Tibial artery (tissue), 4 donors: ENCODE measurements around the gene ARHGEF7.
A peak's percentile ranks its signal among the peaks of the same experiment; 100 is the strongest.

Source experiments
- DNase-seq, 2 donors: peaks; one replicate each; pipeline ENCODE4 v3.0.0-alpha.2; 2019
- H3K27ac ChIP-seq, 2 donors: fragments of 200-600 bp; sonication (generic) in 1 of 2; 1 replicate in 1 of 2; 2 replicates in 1 of 2; pipeline ENCODE4 v1.5.1; 2018 to 2019; ENCODE audit warnings: mild to moderate bottlenecking in 1 of 2
- H3K27me3 ChIP-seq, 2 donors: fragments of 200-600 bp; sonication (generic) in 1 of 2; one replicate each; pipeline versions ENCODE4 v1.5.1 to v1.6.0; 2016 to 2019
- H3K36me3 ChIP-seq, 3 donors: fragments of 200-600 bp; sonication (generic) in 2 of 3; one replicate each; pipeline ENCODE4 v1.5.1; 2016 to 2019; ENCODE audit warnings: mild to moderate bottlenecking in 2 of 3
- H3K4me1 ChIP-seq, 4 donors: fragments of 200-600 bp; sonication (generic) in 2 of 4; 1 replicate in 3 of 4; 2 replicates in 1 of 4; pipeline ENCODE4 v1.5.1; 2016 to 2019
- H3K4me3 ChIP-seq, 2 donors: fragments of 200-600 bp; sonication (generic) in 1 of 2; 1 replicate in 1 of 2; 2 replicates in 1 of 2; pipeline ENCODE4 v1.5.1; 2018 to 2019; ENCODE audit warnings: mild to moderate bottlenecking in 2 of 2
- H3K9me3 ChIP-seq, 3 donors: fragments of 200-600 bp; sonication (generic) in 1 of 3; one replicate each; pipeline ENCODE4 v1.5.1; 2016 to 2019
- CTCF ChIP-seq, 2 experiments: fragments of 200-600 bp in 1 of 2; fragments of 450-650 bp in 1 of 2; IDR thresholded peaks; one replicate each; pipeline ENCODE4 v1.5.1; 2017 to 2019; ENCODE audit warnings: antibody characterized with exemption in 2 of 2, mild to moderate bottlenecking in 1 of 2, moderate library complexity in 1 of 2
- intact Hi-C: fragments of 100-400 bp; cut with DNase I; formaldehyde crosslinking; loops from one replicate; pipeline ENCODE4 v1.15.0; 2023; ENCODE audit warnings: low total_unique reads

The ARHGEF7 gene

GRCh38 chr13:111282425-111282824 is 167.3 kb downstream of the ARHGEF7 start:
- intact Hi-C loops = loop anchor here (10.0 kb wide), 2 partner anchors 218 to 368 kb away; partner anchors contain the start of gene ANKRD10
- DNase-seq = no peak
- Histone ChIP-seq H3K4me1 (peaks cover 0 to 65% (median 39%) of the 10 kb centered on the region in 4 donors), H3K27me3 (no peaks in the 10 kb centered on the region), H3K27ac (peak overlapping the region; percentile 71 to 80), H3K4me3 (no peak overlapping the region), H3K9me3 (no peaks in the 10 kb centered on the region), H3K36me3 (peaks cover 49 to 78% (median 74%) of the 10 kb centered on the region in 3 donors)
- TF ChIP-seq CTCF (IDR thresholded peaks at IDR 0.05) = no peak

GRCh38 chr13:111282997-111283396 is 167.9 kb downstream of the ARHGEF7 start:
- H3K27ac ChIP-seq = peak overlapping the region; percentile 71 to 80
- H3K36me3 ChIP-seq = peaks cover 47 to 78% (median 74%) of the 10 kb centered on the region in 3 donors
- no peak overlapping the region for H3K4me3 ChIP-seq
- H3K4me1 ChIP-seq = peaks cover 0 to 65% (median 39%) of the 10 kb centered on the region in 4 donors
- no peak for DNase-seq
- H3K27me3 ChIP-seq = no peaks in the 10 kb centered on the region
- intact Hi-C loops = loop anchor here (10.0 kb wide), 2 partner anchors 218 to 368 kb away; partner anchors contain the start of gene ANKRD10
- H3K9me3 ChIP-seq = no peaks in the 10 kb centered on the region
- no peak for TF ChIP-seq CTCF (IDR thresholded peaks at IDR 0.05)

- DNase-seq = no peak
- no peaks in the 10 kb centered on the region for H3K27me3 ChIP-seq
- no peaks in the 10 kb centered on the region for H3K9me3 ChIP-seq
- intact Hi-C loops = loop anchor here (10.0 kb wide), 2 partner anchors 219 to 369 kb away; partner anchors contain the start of gene ANKRD10
- no peak overlapping the region for H3K4me3 ChIP-seq
- H3K36me3 ChIP-seq = peaks cover 43 to 78% (median 74%) of the 10 kb centered on the region in 3 donors
- H3K27ac ChIP-seq = peak overlapping the region; percentile 71 to 80
- peaks cover 0 to 65% (median 39%) of the 10 kb centered on the region in 4 donors for H3K4me1 ChIP-seq
- no peak for TF ChIP-seq CTCF (IDR thresholded peaks at IDR 0.05)
Observed at GRCh38 chr13:111283457-111283856, 168.3 kb downstream of the ARHGEF7 start.

GRCh38 chr13:111283991-111284390 is 168.9 kb downstream of the ARHGEF7 start:
- H3K9me3 ChIP-seq = no peaks in the 10 kb centered on the region
- H3K4me3 ChIP-seq = no peak overlapping the region
- intact Hi-C loops = loop anchor here (10.0 kb wide), 2 partner anchors 219 to 369 kb away; partner anchors contain the start of gene ANKRD10
- no peaks in the 10 kb centered on the region for H3K27me3 ChIP-seq
- no peak for TF ChIP-seq CTCF (IDR thresholded peaks at IDR 0.05)
- DNase-seq = no peak
- peaks cover 0 to 65% (median 39%) of the 10 kb centered on the region in 4 donors for H3K4me1 ChIP-seq
- H3K36me3 ChIP-seq = peaks cover 42 to 78% (median 71%) of the 10 kb centered on the region in 3 donors
- peak overlapping the region; percentile 71 to 80 for H3K27ac ChIP-seq

- no peak for DNase-seq
- Histone ChIP-seq H3K9me3 (no peaks in the 10 kb centered on the region), H3K36me3 (peaks cover 48 to 80% (median 71%) of the 10 kb centered on the region in 3 donors), H3K27ac (peak overlapping the region; percentile 71 to 80), H3K27me3 (no peaks in the 10 kb centered on the region), H3K4me3 (no peak overlapping the region), H3K4me1 (peaks cover 0 to 61% (median 39%) of the 10 kb centered on the region in 4 donors)
- intact Hi-C loops = loop anchor here (10.0 kb wide), 2 partner anchors 220 to 370 kb away; partner anchors contain the start of gene ANKRD10
- no peak for TF ChIP-seq CTCF (IDR thresholded peaks at IDR 0.05)
Observed at GRCh38 chr13:111284565-111284964, 169.5 kb downstream of the ARHGEF7 start.
